GM21528 (cell line): ENCODE measurements around the gene ACAN.
A peak's percentile ranks its signal among the peaks of the same experiment; 100 is the strongest.

Source experiments
- ATAC-seq: cut with Tn5 transposase; IDR thresholded peaks from one replicate; pipeline ENCODE4 v1.9.1; 2021; ENCODE audit warnings: mild to moderate bottlenecking, moderate library complexity; ENCODE audit not compliant: unreplicated experiment, low FRiP score

Gene ACAN

DNA sequence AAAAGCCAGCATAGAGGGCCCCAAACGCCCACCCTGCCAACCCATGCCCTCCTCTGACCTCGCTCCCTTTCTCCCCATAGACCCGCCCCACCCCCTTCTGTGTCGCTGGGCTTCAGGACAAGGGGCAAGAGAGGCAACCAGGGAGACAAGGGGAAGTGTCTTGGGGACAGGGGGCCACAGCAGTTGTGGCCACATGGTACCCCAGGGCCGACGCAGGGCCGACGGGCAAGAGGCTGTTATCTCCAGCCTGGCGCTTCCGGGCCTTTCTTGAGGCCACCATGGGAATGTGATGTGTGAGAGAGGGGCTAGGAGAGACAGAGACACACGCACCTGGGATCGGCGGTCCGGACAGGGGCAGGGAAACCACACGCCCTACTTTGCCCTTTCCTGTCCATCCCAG lies 95.5 kb downstream of the ACAN start:
- no peak for ATAC-seq

DNA sequence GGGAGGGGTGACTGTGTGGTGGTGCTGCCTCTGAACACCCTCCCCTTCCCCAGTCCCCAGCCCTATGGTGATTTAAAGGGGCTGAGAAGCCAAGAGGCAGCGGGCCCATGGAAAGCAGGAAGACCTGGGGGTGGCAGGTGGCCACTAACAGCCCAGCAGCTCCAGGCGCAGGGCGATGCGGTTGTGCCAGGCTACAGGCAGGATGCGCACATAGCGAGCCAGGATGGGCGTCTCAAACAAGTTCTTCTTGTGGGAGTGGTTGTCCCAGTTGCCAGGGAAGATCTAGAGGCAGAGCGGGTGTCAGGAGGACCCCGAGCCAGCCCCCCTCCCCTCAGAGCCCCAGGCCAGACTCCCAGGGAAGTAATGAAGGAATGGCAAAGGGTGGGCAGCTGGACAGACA lies 96.0 kb downstream of the ACAN start:
- no peak for ATAC-seq

DNA sequence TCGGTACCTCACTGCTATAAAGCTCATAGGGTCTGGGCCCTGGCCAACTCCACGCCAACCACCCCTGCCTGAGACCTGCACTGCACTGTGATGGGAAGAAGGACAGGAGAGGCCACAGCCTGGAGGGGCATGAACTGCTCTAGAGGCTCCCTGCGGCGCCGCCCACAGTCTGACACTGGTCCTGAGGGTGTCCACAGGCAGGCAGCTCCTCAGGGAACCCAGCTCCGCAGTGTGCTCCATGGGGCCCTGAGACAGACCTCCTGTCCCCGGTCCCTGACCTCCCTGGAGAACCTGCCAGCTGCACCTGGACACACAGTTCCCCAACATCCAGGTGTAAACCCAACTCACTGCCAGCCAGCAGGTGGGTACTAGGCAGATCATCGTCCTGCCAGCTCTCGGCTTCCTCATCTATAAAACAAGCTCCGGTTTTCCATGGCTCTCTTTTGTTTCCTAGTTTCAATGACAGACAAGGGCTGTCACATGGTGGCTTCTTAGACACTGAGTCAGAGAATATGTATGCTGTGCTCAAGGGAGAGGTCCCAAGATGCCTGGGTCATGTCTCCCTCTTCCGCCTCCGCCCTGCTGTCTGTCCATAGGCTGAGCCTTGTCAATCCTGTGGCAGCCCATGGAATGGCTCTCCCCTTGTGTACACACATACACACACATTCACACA lies 97.2 kb downstream of the ACAN start:
- ATAC-seq, result no peak

DNA sequence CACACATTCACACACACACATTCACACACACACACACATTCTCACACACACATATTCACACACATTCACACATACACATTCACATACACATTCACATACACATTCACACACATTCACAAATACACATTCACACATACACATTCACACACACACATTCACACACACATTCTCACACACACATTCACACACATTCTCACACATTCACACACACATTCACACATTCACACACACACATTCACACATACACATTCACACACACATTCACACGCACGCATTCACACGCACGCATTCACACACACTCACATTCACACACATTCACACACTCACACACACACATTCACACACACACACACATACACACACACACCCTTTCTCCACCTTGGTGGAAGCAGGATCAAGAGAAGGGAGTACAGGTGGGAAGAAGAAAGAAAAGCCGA lies 97.8 kb downstream of the ACAN start:
- no peak for ATAC-seq

DNA sequence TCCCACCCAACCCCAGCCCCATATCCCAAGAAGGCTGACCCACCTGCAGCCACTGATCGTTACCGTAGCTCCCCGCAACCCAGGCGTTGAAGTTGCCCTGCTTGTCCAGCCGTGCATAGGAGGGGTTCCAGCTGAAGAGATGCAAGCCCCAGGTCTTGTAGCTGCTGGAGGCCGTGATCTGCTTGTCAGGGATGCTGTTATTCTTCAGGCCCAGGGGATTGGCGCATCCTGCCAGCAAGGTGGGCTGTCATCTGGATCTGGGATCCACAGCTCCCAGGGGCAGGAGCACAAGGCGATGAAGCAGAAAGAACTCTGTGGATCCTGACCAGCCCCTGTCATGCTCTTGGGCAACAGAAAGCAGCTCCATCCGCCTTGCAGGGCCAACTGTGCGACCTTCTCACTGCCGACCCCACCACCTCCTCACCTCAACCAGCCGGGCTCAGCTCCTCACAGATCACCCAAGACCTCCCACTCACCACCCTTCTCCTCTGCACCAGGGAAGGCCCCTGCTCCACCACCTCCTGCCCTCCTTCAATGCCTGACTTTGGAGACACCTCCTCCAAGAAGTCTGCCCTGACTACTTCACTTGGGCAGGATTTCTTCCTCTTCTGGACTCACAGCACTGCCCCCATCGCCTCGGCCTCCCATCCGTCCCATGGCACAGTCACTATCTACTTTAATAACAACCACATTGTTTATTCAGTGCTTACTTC lies 98.4 kb downstream of the ACAN start:
- ATAC-seq, result no peak

DNA sequence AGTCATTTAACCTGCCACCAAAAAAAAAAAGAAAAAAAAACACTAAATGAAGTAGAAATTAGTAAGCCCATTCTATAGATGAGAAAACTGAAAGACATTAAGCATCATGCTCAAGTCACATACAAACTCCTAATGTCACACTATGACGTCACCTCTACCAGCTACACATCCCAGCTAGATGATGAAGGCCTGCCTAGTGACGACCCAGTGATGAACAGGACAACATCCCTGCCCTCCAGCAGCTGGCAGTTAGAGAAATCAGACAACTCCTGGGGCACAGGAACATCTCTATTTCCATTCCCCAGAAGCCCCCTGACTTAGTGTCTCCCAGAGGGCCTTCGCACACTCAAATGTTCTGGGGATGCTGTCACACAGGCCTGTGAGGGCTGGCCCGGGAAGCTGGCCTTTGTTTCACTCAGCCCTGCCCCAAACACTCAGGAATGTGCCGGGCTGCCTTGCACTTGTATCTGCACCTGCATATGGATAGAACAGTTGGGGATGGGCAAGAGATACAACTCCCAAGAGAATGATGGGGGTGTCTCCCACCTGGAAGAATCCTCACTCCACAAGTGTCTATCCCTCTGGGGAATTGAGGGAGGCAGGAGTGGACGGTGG lies 99.1 kb downstream of the ACAN start:
- no peak for ATAC-seq

DNA sequence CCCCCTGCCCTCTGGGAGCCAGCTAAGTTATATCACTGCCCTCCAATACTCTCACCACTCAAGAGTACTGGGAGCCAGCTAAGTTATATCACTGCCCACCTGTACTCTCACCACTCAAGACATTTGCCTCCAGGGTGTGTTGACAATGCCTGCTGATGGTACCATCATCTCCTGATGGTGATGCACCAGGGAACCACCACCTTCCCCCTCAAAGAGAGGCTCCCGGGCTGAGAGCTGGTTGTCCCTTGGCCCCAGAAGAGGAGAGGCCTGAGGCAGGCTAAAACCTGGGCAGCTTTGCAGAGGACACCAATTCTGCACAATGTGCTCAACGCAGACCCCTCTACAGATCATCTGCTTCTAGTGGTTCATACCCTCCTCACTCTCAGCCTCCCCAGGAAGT lies 99.6 kb downstream of the ACAN start:
- ATAC-seq, result no peak

DNA sequence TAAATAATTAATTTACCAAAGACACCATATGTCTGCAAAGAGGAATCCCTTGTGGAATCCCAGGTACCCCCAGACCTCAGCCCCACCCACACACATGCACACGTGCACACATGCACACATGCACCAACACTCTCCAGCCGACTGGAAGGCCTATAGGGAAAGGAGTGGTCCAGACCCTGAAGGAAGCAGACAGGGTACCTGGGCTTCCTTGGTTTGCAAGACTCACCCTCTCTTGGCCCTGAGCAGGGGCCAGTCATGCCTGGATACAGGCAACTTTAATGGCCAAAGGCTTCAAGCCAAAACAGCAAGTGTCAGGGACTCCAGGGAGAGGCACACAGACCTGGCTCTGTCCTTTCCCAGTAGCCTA lies 101.0 kb downstream of the ACAN start:
- no peak for ATAC-seq

DNA sequence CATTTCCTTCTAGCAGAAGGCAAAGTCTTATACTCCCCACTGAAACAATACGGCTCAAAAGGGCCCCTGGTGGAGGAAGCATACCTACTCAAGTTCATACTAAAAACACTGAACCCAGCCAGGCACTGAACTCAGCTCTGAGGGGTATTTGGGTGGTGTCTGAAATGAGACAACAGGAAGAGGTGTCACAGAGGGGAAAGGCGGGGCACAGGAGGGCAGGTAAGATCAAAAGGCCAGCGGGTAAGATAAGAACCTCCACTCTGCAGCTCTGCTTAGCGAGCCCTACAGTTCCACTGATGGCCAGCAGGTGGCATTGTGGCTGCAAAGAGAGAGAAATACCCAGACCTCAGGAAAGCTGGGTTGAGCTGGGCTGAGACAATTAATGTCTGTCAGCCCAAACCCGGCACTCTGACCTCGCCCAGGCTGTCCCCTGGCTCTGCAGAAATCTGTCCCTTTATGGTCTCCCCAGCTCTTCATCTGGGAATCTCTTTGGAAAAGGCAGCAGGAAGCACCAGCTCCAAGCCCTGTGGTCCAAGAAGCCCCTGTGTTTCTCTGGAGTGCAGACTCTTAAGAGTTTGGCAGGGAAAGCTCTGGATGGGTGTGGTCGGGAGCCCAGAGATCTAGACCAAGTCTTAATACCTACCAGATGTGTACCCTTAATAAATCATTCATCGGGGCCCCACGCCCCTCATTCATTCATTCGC lies 101.5 kb downstream of the ACAN start:
- peak; percentile 80 for ATAC-seq

DNA sequence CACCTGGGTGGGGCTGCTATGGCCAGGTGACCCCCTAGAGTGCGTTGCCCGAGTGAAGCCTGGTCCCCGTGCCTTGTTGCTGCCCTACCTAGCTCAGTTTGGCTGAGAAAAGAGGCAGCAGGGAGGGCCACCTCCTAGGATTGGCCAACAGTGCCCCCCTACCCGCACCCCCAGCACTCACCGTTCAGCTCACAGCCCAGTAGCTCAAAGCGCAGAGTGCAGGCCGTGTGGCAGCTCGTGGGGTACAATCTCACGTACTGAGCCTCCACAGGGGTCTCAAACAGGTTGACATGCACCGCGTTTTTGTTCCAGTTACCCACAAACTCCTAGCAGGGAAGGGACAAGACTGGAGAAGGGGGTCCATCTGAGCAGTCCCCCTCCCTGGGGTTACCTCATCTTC lies 102.3 kb downstream of the ACAN start:
- ATAC-seq, result no peak

DNA sequence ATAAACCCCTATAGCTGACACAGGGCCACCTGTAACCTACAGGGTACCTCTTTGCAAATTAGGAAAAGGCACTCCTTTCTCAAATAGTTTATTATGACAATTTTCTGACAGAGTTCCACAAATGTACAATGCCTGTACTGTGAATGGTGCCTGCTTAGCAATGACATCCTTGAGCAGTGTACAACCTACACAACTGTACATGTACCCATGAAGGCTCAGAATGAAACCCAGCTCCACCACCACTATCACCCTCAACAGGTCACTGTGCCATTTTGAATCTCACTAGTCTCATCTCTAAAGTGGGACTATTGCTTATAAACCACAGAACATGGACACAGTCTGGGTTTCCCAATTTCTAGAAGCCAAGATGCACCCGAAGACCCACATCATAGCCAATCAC lies 102.9 kb downstream of the ACAN start:
- no peak for ATAC-seq

DNA sequence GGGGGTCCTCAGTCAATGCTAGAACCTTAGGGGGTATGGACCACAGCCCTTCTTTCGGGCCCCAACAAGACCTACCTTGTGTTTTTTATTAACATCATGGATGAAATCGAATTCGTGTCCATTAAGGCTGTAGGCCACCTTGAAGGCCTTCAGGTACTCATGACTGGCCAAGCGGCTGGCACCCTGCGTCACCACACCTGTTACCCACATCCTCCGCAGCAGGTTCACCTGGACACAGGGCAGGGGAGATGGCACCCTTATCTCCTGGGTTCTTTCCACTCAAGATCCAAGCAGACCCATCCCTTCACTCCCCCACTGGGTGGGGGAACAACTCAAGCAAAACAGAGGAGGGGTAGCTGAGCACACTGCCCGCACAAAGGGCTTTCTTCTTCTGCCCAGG lies 103.3 kb downstream of the ACAN start:
- ATAC-seq, result no peak

DNA sequence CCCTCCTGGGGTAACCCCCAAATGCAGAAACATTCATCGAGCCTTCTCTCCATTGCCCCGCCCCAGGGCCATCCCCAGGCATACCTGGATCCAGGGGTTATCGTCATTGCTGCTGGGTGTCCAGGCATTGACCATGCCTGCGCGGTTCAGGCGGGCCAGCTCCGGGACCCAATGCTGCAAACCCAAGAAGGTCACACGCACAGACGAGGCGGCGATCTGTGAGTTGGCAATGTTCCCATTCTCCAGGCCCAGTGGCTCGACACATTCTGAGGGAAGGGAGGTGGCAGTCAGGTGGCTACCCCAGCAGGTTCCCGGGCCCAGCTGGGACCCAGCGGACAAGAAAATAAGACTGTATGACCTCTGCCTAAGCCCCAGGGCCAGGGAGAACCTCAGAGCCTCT lies 103.9 kb downstream of the ACAN start:
- ATAC-seq, result no peak

DNA sequence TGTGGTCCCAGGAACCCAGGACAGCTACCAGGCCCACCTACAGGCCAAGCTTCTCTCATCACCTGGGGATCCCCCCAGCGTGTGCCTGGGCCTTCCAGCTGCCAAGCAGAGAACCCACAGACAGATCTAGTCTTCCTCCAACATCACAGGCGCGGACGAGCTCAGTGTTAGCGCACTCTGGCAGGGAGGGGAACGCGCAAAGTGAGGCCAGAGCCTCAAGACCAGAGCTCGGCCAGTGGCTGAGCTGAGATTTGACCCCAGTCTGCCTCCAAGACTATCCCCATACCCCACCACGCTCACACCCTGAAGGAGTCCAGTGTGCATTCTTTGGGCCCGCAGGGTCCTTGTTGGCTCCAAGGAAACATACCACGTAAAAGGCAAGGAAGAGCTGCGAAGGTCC lies 104.9 kb downstream of the ACAN start:
- ATAC-seq, result no peak

DNA sequence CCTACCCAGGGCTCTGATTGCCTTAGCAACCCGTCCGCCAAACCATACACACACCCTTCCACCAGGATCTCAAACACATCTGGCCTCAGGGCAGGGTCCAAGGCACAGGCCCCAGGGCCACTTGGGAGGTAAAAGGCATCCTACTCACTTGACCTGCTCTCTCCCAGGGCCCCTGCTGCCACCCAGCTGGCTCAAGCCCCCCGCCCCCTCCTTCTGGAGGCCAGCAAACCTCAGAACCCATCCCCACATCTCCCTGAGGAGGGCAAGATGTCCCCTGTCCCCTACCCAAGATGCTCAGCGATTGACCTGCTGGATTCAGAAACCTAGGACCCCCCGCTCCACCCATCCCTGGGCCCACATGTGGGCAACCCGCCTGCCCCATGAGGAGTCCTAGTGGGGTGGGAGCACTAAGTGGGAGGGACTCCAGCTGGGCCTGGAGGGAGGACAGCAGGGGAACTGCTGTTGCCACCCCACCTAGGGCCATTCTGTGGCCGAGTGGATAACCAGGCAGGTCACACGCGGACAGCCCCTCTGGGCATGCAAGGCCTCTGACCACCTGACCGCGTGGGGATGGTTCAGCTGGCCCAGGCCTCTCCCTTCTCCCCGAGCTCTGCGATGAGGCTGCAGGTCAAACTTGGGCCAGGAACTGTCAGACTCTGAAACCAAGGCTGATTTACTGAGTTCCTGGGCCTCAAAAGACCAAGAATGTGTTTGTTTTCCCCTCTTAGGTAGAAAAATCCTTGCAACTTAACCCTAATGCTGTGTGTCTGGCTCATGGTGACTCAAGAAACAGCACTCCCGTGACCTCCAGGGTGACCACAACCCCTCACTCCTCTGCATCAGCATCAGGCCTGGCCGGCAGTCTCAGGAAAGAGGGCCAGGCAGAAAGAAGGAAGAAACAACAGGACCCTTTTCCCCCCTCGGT lies 105.7 kb downstream of the ACAN start:
- ATAC-seq, result no peak

DNA sequence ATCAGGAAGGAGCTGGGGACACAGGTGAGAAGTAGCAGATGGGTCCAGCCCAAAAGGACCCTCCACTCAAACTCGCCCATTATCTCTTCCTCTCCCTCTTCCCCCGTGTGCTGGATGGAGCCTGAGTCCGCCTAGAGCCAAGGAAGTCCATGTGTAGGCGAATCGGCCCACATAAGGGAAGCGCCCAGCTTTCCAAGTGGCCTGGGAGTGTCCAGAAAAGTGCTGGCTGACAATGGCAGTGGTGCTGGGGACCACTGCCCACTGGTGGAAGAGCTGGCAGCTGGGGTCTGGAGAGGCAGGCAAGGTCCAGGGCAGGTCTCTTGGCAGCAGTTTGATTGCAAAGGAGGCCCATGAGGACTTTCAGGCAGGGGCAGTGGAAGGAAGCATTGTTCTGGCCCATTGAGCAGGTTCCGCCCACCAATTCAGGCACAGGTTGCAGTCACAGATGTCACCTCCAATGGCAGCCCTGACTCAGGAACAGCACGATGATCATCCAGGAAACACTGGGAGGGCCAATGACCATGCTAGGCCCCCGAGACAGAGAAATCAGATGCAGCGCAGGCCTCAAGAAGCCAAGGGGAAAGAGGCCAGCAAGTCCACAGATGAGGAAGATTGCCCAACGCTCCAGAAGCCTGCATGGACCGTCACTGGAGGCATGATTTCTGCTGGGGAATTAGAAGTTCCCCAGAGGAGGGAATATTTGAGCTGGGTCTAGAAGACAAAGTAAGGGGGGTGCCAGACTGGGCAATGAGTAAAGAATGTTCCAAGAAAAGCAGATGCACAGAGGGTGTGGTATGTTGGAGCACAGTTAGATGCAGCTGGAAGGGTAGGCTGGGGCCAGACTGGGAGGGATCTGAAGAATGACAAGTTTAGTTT lies 107.0 kb downstream of the ACAN start:
- no peak for ATAC-seq

DNA sequence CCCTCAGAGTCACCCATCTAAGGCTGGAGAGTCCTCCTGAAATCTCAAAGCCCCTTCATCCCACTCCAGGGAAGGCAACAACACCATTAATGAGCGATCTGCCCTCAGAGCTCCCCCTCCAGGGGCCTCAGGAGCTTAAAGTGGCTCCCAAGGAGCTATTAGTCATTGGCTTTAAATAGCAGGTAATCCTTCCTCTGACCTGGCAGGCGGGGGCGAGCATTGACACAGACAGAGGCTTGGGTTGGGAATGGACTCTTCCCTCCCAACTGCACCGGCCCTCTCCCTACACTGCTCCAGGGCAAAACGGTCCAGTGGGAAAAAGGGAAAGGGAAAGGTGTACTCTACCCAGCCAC lies 108.5 kb downstream of the ACAN start:
- ATAC-seq, result no peak

DNA sequence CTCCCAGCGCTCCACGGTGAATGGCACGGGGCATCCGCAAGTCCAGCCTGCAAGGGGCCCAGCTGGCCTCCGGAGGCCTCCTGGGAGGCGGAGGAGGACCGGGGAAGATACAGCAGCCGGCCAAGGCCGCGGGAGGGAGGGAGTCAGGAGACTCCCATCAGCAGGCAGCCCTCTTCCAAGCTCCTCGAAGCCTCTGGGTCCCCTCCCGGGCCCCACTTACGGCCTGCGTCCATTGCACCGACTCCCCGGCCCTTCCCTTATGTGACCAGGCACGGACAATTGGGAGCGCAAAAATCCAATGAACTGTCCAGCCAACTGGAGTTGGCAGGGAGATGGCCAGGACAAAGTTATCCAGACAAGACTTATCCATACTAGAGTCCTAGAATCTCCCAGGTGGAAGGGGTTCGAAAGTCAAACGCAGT lies 109.3 kb downstream of the ACAN start:
- no peak for ATAC-seq

DNA sequence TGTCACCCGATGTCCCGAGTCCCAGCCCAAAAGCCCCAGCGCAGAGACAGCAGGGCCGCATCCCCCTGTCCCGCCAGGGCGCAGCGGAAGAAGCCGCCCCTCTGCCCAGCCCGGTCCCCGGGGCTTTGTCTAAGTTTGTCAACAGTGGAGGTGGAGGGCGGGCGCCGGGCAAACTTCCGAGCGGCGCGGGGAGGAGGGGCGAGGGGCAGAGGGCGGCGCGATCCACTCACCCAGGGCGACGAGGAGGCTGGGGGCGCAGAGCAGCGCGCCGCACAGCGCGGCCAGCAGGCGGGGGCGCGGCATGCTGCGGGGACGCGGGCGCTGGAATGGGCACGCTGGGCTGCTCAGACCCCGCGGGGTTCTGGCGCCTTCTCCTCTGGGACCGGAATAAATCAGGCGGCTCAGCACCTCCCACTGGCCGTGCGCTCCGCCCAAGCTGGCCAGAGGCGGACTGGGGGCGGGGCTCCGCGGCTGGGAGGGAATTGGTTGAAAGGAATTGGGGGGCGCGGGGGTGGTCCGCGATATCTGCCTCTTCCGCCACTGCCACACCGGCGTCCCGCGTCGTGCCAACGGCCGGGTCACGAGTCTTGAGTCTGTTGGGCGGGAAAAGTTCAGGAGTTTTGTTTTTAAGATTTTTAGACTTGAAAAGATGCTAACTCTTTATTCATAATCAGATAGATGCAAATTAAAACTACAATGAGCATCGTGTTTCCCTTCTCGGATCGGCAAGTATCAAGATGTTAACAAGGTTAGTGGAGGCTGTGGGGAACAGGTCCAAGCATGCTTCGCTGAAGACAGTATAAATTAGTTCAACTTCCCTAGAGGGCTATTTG lies 110.0 kb downstream of the ACAN start, which contains the start of gene MFGE8:
Gene MFGE8 (minus strand): TSS at position 363 of the 833 bp plus-strand sequence. CDS start 60 bp downstream, at position 303.
- ATAC-seq, result peak; percentile 84
